HCT116 (cell line): Measurements from ENCODE around the gene ZC3H12C. TPM values are rescaled to one million over a fixed set of nuclear protein-coding genes. Genes with fewer than 3 reads are reported as not detected.

ENCODE experiments used
- ATAC-seq: fragments of 200-7000 bp; cut with Tn5 transposase; 2 replicates; pipeline ENCODE4 v1.9.1; 2020; ENCODE audit warnings: mild to moderate bottlenecking, moderate library complexity
- BruUV-seq: library from RNA; stranded (reverse); fragments of 400-500 nt; replicated peaks from 2 replicates; lab custom pipeline; 2021; lab: Mats Ljungman, UMichigan
- CTCF ChIA-PET: fragments of 300-600 bp; sonication (Branson Sonifier 250); formaldehyde crosslinking; loops from one replicate; lab custom pipeline; 2021; ENCODE audit warnings: antibody characterized with exemption; lab: Charles Lee
- POLR2A ChIA-PET: fragments of 300-600, 350-600 bp; sonication (Branson Sonifier 250); formaldehyde crosslinking; loops from one replicate; lab custom pipeline; 2021; ENCODE audit warnings: antibody characterized with exemption; lab: Charles Lee
- RAD21 ChIA-PET, 2 experiments: fragments of 300-600 bp; sonication (Branson Sonifier 250); formaldehyde crosslinking; loops; one replicate each; lab custom pipeline; 2023; ENCODE audit warnings: low total read pairs in 2 of 2; ENCODE audit not compliant: uncharacterized antibody in 2 of 2, unreplicated experiment in 2 of 2, low non-redundant PET in 1 of 2; lab: Charles Lee
- DNase-seq: peaks from one replicate; pipeline ENCODE4 v3.0.0-alpha.2; 2010; ENCODE audit warnings: low read depth, low spot score
- H2AFZ ChIP-seq: fragments of 200-600 bp; shearing (Covaris generic), sonication (generic); 2 replicates; pipeline ENCODE4 v1.6.1; 2017; ENCODE audit warnings: low read depth, mixed run types, mixed read lengths, antibody characterized with exemption, low read length; ENCODE audit not compliant: poor library complexity, severe bottlenecking
- H3K27ac ChIP-seq: 2 replicates; pipeline ENCODE4 v1.5.1; 2012; ENCODE audit warnings: low read depth, low read length
- H3K27me3 ChIP-seq: fragments of 200-600 bp; sonication (generic); 2 replicates; pipeline ENCODE4 v1.6.1; 2016; ENCODE audit warnings: mixed run types, low read length, mixed read lengths; ENCODE audit not compliant: insufficient read depth
- H3K36me3 ChIP-seq, 2 experiments: fragments of 200-500 bp in 1 of 2; fragments of 200-600 bp in 1 of 2; sonication (Bioruptor generic) in 1 of 2; sonication (generic) in 1 of 2; 2 replicates each; pipeline versions ENCODE4 v1.5.1 to v1.6.1; 2014 to 2016; ENCODE audit warnings: low read length in 2 of 2, inconsistent platforms in 1 of 2, mixed read lengths in 1 of 2, mixed run types in 1 of 2; ENCODE audit not compliant: insufficient read depth in 2 of 2, control insufficient read depth in 1 of 2
- H3K4me1 ChIP-seq, 2 experiments: fragments of 200-600 bp in 1 of 2; sonication (generic) in 1 of 2; 2 replicates each; pipeline versions ENCODE4 v1.5.1 to v1.6.1; 2012 to 2017; ENCODE audit warnings: low read length in 2 of 2, inconsistent platforms in 1 of 2, mild to moderate bottlenecking in 1 of 2, mixed read lengths in 1 of 2, mixed run types in 1 of 2, moderate library complexity in 1 of 2; ENCODE audit not compliant: insufficient read depth in 2 of 2, control insufficient read depth in 1 of 2
- H3K4me2 ChIP-seq: fragments of 200-600 bp; sonication (generic); 2 replicates; pipeline ENCODE4 v1.6.1; 2017; ENCODE audit warnings: mixed run types, low read length, mixed read lengths
- H3K4me3 ChIP-seq, 2 experiments: fragments of 200-600 bp in 1 of 2; sonication (generic) in 1 of 2; replicated peaks in 1 of 2; 2 replicates each; pipeline ENCODE4 v1.5.1; 2011 to 2016; ENCODE audit warnings: low read length in 2 of 2, control low read depth in 1 of 2, low read depth in 1 of 2, mild to moderate bottlenecking in 1 of 2, mixed read lengths in 1 of 2, mixed run types in 1 of 2
- H3K79me2 ChIP-seq: fragments of 200-600 bp; sonication (generic); 2 replicates; pipeline ENCODE4 v1.6.1; 2017; ENCODE audit warnings: mild to moderate bottlenecking, mixed run types, low read length, moderate library complexity, mixed read lengths; ENCODE audit not compliant: insufficient read depth
- H3K9ac ChIP-seq: fragments of 200-600 bp; sonication (generic); 2 replicates; pipeline ENCODE4 v1.6.1; 2016; ENCODE audit warnings: low read length, mixed read lengths
- H3K9me2 ChIP-seq: fragments of 200-600 bp; sonication (generic), shearing (Covaris generic); 2 replicates; pipeline ENCODE4 v1.6.1; 2017; ENCODE audit warnings: mixed run types, mild to moderate bottlenecking, moderate library complexity; ENCODE audit not compliant: insufficient read depth
- H3K9me3 ChIP-seq, 2 experiments: fragments of 200-500 bp in 1 of 2; fragments of 200-600 bp in 1 of 2; sonication (Bioruptor generic) in 1 of 2; sonication (generic) in 1 of 2; 2 replicates each; pipeline ENCODE4 v1.6.1; 2014 to 2017; ENCODE audit warnings: low read length in 2 of 2, mixed read lengths in 2 of 2, inconsistent platforms in 1 of 2, low read depth in 1 of 2, mild to moderate bottlenecking in 1 of 2, mixed run types in 1 of 2, moderate library complexity in 1 of 2; ENCODE audit not compliant: control insufficient read depth in 1 of 2, insufficient read depth in 1 of 2
- H4K20me1 ChIP-seq: fragments of 200-600 bp; sonication (generic), shearing (Covaris generic); 2 replicates; pipeline ENCODE4 v1.6.1; 2017; ENCODE audit warnings: mixed run types, mild to moderate bottlenecking, moderate library complexity; ENCODE audit not compliant: insufficient read depth
- CBX3 ChIP-seq: IDR thresholded peaks from 2 replicates; pipeline ENCODE4 v1.6.1; 2012; ENCODE audit warnings: low read depth
- CTCF ChIP-seq, 3 experiments: fragments of 200-600 bp in 1 of 3; sonication (generic) in 1 of 3; IDR thresholded peaks in 2 of 3; conservative IDR thresholded peaks in 1 of 3; 2 replicates each; pipeline ENCODE4 v1.5.1; 2012 to 2017; ENCODE audit warnings: low read depth in 2 of 3, low read length in 2 of 3, antibody characterized with exemption in 1 of 3, borderline replicate concordance in 1 of 3, control low read depth in 1 of 3, mild to moderate bottlenecking in 1 of 3, mixed read lengths in 1 of 3, mixed run types in 1 of 3, moderate library complexity in 1 of 3; ENCODE audit not compliant: insufficient read depth in 1 of 3
- FOSL1 ChIP-seq: IDR thresholded peaks from 2 replicates; pipeline ENCODE4 v1.6.1; 2012; ENCODE audit warnings: low read depth
- SIN3A ChIP-seq: IDR thresholded peaks from 2 replicates; pipeline ENCODE4 v1.6.1; 2012; ENCODE audit warnings: low read depth
- SRF ChIP-seq: IDR thresholded peaks from 2 replicates; pipeline ENCODE4 v1.6.1; 2012; ENCODE audit warnings: low read depth
- YY1 ChIP-seq: IDR thresholded peaks from 2 replicates; pipeline ENCODE4 v1.6.1; 2011; ENCODE audit warnings: low read length, low read depth, moderate library complexity, mild to moderate bottlenecking; ENCODE audit not compliant: insufficient replicate concordance; ENCODE audit errors: extremely low read depth
- intact Hi-C: fragments of 100-400 bp; cut with micrococcal nuclease; formaldehyde crosslinking; loops from 2 replicates; pipeline ENCODE4 v1.10.0; 2022
- total RNA-seq: library from RNA; stranded (reverse); gene quantifications from one replicate; pipeline ENCODE4 v1.2.1, GENCODE V29; 2021; ENCODE audit not compliant: unreplicated experiment
- TF ChIP-seq, protein P1 (sequence below): IDR thresholded peaks from 2 replicates; pipeline ENCODE4 v1.6.1; 2012

The ZC3H12C gene
- total RNA-seq, 1 experiment from 2014 or later: 10.2 TPM

DNA sequence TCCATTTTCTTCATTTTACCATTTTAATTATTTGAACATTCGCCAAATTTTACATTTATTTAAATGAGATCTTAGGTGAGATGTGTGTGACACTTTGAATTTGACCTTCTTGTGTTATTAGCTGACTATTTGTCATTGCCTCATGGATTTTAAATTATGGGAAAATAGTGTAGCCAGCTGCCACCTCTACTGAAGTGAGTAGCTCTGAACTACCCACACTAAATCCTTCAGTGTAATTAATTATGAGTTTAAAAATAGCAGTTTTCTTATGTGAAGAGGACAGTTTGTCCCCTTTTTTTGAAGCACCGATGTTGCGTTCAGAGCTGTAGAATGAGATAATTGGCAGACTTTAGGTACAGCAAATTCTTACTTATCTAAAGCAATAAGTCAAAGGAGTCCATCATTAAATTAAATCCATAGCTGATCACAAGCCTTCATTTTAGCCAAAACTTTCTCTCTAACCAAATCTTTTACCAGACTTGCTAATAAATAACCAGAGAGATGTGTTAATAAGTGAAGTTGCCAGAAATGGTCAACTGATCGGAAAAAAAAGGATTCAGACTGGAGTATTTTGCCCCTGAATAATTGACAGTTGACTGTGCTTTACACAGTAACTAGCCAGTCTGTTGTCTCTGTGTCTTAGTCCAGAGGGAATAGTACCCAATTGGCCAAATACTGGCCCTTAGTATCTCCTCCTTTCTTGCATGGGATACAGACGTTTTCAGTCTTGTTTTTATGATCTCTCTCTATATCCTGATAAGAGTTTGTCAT lies 75.0 kb downstream of the ZC3H12C start:
- ChIA-PET CTCF (no interaction called here), RAD21 (no interaction called here), POLR2A (no interaction called here)
- H4K20me1 ChIP-seq: no peaks in the 10 kb centered on the region
- no peaks in the 10 kb centered on the region for H3K79me2 ChIP-seq
- no peak for TF ChIP-seq FOSL1
- TF ChIP-seq, protein P1, sequence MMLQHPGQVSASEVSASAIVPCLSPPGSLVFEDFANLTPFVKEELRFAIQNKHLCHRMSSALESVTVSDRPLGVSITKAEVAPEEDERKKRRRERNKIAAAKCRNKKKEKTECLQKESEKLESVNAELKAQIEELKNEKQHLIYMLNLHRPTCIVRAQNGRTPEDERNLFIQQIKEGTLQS: no peak
- TF ChIP-seq CTCF (IDR thresholded peaks at IDR 0.05 in 2 of 3, conservative IDR thresholded peaks at IDR 0.05 in 1 of 3; ENCODE audit: borderline replicate concordance in 1 of 3, insufficient read depth in 1 of 3, low read depth in 2 of 3, low read length in 2 of 3): no peak
- no peak for TF ChIP-seq SRF
- TF ChIP-seq CBX3: no peak
- no peak for TF ChIP-seq SIN3A
- no peak for TF ChIP-seq YY1
- H3K36me3 ChIP-seq: no peaks in the 10 kb centered on the region
- no peak overlapping the region for H3K4me2 ChIP-seq
- H3K4me3 ChIP-seq: no peak overlapping the region
- H3K4me1 ChIP-seq: peaks cover 0 to 6% of the 10 kb centered on the region in 2 experiments; a peak in 2 of 4 replicates
- intact Hi-C loops: no loop called here
- no peak overlapping the region for H3K27ac ChIP-seq
- H3K9me3 ChIP-seq: no peaks in the 10 kb centered on the region
- H3K9me2 ChIP-seq: no peaks in the 10 kb centered on the region
- BruUV-seq: no TSS peak
- no peak for DNase-seq
- no peak for ATAC-seq
- H3K9ac ChIP-seq: no peak overlapping the region
- no peaks in the 10 kb centered on the region for H3K27me3 ChIP-seq
- H2AFZ ChIP-seq: no peak overlapping the region
